Fibroblast of villous mesenchyme (primary cell): Measurements from ENCODE around the gene IQUB. TPM values are rescaled to one million over a fixed set of nuclear protein-coding genes. Genes with fewer than 3 reads are reported as not detected.
"Not testable (repeated sequence)": the region's sequence is repeated elsewhere in the genome, so short reads cannot be mapped to it uniquely, and the experiment has no call there.

Source experiments
- DNase-seq: peaks from one replicate; pipeline ENCODE4 v3.0.0-alpha.2; 2010; ENCODE audit warnings: low read depth
- H3K4me3 ChIP-seq: 2 replicates; pipeline ENCODE4 v1.5.1; 2011; ENCODE audit warnings: low read depth, mild to moderate bottlenecking, low read length
- total RNA-seq: library from RNA; depleted of rRNA; stranded (reverse); fragments of >200 nt; gene quantifications from 2 replicates; pipeline ENCODE4 v1.2.3, GENCODE V29; 2012
- TF ChIP-seq, protein P1 (sequence below): IDR thresholded peaks from 2 replicates; pipeline ENCODE4 v1.5.1; 2012; ENCODE audit warnings: low read depth, mild to moderate bottlenecking, low read length; ENCODE audit not compliant: insufficient read depth

Gene IQUB
- total RNA-seq, 1 donor, result 0.43 TPM

DNA sequence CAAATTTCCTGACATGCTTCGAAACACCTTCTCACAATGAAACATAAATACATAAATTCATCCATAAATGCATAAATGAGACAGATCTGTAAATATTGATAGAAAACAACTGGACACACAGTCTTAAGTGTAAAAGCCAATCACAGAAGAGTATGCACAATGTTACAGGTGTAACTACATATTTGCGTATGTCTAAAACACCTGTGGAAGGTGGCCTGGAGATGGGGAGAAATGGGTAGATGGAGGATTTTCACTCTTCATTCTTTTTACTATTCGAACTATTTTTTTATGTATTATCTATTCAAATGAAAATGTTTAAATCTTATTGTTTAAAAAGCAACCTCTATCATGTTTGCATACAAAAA lies 860 bp downstream of the IQUB start:
- DNase-seq, result no peak
- TF ChIP-seq, protein P1, sequence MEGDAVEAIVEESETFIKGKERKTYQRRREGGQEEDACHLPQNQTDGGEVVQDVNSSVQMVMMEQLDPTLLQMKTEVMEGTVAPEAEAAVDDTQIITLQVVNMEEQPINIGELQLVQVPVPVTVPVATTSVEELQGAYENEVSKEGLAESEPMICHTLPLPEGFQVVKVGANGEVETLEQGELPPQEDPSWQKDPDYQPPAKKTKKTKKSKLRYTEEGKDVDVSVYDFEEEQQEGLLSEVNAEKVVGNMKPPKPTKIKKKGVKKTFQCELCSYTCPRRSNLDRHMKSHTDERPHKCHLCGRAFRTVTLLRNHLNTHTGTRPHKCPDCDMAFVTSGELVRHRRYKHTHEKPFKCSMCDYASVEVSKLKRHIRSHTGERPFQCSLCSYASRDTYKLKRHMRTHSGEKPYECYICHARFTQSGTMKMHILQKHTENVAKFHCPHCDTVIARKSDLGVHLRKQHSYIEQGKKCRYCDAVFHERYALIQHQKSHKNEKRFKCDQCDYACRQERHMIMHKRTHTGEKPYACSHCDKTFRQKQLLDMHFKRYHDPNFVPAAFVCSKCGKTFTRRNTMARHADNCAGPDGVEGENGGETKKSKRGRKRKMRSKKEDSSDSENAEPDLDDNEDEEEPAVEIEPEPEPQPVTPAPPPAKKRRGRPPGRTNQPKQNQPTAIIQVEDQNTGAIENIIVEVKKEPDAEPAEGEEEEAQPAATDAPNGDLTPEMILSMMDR, result no peak
- H3K4me3 ChIP-seq, result no peak overlapping the region

DNA sequence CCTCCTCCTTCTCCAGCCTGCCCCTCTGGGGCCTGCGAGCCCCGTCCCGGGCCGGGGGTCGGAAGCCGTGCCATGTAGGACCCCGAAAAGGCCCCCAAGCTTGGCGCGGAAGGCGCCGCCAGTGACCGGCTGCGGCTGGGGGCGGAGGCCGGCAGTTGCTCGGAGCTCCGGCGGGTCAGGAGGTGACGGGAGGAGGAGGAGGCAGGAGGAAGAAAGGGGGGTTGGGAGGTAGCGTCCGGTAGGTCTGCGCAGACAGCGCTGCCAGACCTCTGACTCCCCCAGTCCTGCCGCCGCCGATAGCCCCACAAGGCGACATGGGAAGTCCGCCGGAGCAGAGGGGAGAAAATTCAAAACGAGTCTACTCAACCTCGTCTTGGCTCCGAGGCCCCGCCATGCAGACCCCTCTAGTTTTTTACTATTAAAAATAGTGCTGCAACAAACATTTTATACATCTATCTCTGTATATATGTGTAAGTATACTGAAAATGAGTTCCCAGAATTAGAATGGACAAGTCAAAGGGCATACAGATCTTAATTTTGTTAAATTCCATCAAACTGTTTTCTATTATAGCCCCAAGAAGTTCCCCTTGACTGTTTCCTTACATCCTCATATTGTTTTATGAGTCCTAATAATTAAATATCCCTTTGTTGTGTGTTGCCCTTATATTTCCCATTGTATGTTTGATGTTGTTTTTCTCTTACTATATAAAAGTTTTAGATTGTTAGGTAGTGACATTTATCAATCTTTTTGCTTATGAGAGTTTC lies 1.4 kb downstream of the IQUB start:
- peak overlapping the region; percentile 51 for H3K4me3 ChIP-seq
- not testable (repeated sequence) for DNase-seq

DNA sequence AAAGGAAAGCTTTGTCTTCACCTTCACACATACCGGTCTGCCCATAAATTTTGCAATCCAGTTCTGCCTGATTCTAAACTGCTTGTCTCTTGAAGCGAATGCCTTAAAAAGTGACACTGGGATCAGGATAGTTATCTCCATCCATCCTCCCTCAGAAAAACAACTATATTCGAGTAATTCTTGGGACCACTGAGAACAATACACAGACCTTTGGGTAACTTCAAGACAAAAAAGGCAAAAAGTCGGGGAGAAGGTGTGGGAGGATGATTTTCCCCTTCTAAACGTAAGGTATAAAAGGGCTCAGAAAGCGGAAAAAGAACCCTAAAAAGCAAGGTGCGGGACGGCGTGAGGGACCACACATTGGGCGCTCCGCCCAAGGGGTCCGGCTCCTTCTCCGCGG lies 2.1 kb downstream of the IQUB start:
- not testable (repeated sequence) for DNase-seq
- peak overlapping the region; percentile 51 for H3K4me3 ChIP-seq

DNA sequence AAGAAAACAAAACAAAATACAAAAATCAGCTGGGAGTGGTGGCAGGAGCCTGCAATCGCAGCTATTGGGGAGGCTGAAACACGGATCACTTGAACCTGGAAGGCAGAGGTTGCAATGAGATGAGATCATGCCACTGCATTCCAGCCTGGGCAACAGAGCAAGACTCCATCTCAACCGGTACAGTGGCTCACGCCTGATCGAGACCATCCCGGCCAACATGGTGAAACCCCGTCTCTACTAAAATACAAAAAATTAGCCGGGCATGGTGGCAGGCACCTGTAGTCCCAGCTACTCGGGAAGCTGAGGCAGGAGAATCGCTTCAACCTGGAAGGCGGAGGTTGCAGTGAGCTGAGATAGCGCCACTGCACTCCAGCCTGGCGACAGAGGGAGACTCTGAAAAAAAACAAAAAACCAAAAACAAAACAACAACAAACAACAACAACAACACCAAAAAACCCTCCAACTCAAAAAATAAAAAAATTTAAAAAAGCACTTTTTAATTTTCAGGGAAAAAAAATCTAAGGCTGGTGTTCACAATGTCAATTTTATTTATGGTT lies 4.3 kb downstream of the IQUB start:
- not testable (repeated sequence) for DNase-seq, H3K4me3 ChIP-seq

DNA sequence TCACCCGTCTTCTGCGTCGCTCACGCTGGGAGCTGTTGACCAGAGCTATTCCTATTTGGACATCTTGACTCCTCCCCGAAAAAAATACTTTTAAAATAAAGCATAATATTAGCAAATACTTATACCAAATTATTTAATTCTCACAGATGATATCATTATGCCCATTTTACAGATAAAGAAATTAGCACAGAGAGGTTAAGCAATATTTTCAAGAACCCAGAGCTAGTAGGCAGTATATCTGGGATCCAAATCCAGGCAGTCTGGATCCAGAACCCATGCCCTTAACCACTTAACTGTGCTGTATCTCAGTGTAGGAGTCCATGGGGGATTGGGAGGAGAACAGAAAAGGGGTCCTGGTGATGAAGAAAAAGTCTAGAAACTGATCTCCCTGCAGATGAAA lies 6.1 kb downstream of the IQUB start:
- peak overlapping the region; percentile 53 for H3K4me3 ChIP-seq
- TF ChIP-seq, protein P1, result no peak
- DNase-seq, result no peak

DNA sequence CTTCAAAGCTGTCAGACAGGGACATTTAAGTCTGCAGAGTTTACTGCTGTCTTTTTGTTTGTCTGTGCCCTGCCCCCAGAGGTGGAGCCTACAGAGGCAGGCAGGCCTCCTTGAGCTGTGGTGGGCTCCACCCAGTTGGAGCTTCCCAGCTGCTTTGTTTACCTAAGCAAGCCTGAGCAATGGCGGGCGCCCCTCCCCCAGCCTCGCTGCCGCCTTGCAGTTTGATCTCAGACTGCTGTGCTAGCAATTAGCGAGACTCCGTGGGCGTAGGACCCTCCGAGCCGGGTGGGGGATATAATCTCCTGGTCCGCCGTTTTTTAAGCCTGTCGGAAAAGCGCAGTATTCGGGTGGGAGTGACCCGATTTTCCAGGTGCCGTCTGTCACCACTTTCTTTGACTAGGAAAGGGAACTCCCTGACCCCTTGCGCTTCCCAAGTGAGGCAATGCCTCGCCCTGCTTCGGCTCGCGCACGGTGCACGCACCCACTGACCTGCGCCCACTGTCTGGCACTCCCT lies 6.6 kb downstream of the IQUB start:
- peak overlapping the region; percentile 53 for H3K4me3 ChIP-seq
- DNase-seq, result not testable (repeated sequence)

DNA sequence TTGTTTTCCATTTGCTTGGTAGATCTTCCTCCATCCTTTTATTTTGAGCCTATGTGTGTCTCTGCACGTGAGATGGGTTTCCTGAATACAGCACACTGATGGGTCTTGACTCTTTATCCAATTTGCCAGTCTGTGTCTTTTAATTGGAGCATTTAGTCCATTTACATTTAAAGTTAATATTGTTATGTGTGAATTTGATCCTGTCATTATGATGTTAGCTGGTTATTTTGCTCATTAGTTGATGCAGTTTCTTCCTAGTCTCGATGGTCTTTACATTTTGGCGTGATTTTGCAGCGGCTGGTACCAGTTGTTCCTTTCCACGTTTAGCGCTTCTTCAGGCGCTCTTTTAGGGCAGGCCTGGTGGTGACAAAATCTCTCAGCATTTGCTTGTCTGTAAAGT lies 7.9 kb downstream of the IQUB start:
- DNase-seq, result not testable (repeated sequence)

DNA sequence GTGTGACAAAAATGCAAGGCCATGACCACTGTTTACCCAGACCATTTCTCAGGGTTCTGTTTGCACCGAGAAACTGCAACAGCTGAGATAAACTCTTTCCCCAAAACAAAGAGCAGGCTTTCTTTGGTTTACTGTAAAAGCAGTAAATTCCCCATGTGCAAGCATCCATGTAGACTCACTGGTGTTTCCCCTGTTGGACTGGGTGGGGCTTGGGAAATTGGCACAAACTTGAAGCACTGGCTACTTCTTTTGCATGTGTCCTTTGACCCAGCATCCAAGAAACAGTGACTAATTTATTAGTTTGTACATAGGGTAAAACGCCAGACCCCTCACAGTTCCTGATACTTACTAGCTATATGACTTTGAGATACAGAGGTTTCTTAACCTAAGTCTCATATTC lies 12.3 kb downstream of the IQUB start:
- DNase-seq, result no peak

More for the DNA sequence above, 7.9 kb downstream of the IQUB start:
- H3K4me3 ChIP-seq, result not testable (repeated sequence)

DNA sequence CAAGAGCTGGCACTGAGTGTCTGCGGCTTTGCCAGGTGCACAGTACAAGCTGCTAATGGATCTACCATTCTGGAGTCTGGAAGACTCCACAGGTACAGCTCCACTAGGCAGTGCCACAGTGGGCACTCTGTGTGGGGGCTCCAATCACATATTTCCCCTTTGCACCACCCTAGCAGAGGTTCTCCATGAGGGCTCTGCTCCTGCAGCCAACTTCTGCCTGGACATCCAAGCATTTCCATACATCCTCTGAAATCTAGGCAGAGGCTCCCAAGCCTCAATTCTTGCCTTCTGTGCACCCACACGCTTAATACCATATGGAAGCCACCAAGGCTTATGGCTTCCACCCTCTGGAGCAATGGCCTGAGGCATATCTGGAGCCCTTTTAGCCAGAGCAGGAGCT lies 29.2 kb downstream of the IQUB start:
- no peak for DNase-seq
- TF ChIP-seq, protein P1, result no peak
- no peak overlapping the region for H3K4me3 ChIP-seq

More for the DNA sequence above, 12.3 kb downstream of the IQUB start:
- TF ChIP-seq, protein P1, result no peak
- no peak overlapping the region for H3K4me3 ChIP-seq

DNA sequence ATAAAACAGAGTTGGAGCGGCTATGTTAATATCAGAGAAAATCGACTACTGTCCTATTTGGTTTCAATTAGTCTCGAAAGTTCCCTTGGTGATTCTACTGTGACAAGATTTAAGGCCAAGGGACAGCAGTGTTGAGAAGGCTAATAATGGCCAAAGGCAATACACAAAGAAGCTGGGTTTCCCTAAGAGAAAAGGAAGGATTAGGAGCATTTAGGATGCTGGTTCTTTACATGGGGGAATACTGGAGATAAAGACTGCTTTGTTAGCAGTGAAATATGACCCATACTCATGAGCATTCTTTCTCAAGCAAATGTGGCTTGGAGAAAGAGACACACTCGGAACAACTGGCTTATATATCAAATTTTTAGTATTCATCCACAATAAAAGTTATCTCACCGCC lies 32.2 kb downstream of the IQUB start:
- TF ChIP-seq, protein P1, result no peak
- DNase-seq, result no peak
- no peak overlapping the region for H3K4me3 ChIP-seq
